Fibroblast of skin of right biceps (primary cell): ENCODE results near the gene BAZ2A.
A peak's percentile ranks its signal among the peaks of the same experiment; 100 is the strongest.
"Not testable (repeated sequence)": the region's sequence is repeated elsewhere in the genome, so short reads cannot be mapped to it uniquely, and the experiment has no call there.

ENCODE experiments used
- DNase-seq: peaks from one replicate; pipeline ENCODE4 v3.0.0-alpha.2; 2013

BAZ2A gene

DNA sequence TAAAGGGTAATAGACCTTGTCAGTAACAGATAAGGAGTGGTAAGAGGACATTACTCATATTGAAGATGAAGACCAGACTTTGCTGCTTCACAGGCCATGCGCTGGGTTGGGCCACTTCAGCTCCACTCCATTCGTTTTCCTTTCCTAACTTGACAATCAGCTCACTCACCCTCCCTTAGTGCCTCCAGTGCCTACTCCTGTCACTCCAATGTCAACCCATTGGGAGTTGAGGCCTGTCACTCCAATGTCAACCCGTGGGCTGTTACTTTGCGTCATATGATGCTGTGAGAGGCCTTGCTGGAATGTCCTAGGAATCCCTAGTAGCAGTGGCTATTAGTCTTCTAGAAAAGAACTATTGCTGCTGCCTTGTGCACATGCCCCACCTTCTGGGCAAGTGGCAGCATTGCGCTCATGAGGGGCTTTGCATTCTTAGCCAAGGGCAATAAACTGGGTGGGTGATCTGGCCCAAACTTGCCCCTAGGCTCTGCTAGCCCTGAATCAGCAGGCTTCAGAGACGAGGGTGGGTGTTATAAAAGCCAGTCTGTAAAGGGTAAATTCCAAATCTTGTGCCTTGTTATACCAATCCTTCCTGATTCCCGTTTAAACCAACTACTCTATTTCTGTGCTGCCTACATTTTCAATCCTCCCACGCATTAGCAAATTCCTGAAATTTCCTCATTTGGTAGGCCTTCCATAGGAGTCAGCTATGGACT is 36.1 kb downstream of the BAZ2A start:
- DNase-seq = peak; percentile 77

DNA sequence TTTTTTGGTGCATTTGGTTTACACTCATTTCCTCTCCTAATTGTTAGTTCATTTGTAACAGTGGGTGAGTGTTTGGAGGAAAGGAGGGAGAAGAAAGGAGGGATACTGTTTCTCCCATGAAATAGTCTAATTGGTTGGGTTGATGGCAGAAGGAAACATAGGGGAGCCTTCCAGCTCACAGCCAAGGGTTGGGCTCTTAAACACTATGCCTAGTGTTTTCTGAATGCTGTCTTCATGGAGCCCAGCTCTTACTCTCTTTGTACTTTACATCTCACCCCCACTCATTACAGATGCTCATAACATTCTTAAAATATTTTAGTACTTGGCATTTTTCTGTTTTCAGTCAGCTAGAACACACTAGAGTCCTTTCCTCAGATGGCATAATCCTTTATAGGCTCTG is 38.2 kb downstream of the BAZ2A start:
- peak; percentile 42 for DNase-seq

DNA sequence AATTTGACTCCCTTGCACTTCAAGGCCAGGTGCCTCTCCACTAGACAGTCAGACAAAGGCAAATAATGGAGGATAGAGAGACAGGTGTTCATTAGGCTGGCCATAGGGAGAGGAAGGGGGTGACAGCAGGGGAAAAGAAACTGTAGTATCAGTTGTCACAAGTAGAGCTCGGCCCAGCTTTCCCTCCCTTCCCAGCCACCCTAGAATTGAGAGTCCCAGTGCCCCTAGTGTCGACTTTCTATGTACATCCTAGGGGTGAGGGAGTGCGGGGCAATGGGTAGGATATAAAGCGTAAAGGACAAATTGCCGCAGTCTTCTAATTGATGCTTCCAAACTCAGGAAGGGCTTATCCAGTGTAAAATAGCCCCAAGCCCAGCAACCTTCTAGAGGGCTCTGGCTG is 39.0 kb downstream of the BAZ2A start:
- DNase-seq = no peak

DNA sequence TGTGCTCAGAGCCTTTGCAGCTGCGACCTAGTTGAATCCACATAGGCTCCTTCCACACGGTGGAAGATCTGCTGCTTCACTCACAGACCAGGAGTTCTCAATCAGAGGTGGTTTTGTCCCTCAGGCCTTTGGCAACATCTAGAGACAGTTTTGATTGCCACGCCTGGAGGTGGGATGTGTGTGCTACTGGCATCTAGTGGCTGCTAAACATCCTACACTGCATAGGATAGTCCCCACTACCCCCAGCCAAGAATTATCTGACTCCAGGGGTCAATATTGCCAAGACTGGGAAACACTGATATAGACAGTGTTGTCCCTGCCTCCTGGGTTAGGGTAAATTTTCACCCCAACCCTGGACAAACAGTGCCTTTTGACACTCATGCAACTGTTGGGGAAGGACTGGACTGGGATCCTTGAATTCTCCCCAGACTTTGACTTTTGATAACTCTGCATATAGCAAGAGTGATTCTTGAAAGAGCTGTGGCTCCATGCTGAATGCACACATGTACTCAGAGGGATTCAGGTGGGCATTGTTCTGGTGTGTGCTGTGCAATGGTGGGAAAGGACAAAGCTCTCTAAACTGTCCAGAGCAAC is 39.8 kb downstream of the BAZ2A start:
- DNase-seq = peak; percentile 23

DNA sequence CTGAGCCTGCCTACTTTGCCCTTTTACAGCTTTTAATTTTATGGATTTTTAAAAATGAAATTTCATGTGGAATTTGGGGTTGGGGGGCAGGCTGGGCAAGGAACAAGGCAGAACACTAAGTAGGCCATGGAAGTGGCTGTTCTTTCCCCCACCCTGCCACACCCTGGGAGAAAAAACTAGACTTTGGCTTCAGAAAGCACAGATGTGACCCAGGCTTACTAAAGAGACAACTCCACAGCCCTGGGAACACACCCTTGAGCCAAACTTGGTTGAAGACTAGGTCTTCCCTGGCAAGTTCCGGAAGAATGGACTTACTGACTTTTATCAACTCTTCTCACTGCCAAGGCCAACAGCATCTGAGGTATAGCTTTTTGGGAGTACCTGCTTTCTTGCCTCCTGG is 40.3 kb downstream of the BAZ2A start:
- DNase-seq = no peak

DNA sequence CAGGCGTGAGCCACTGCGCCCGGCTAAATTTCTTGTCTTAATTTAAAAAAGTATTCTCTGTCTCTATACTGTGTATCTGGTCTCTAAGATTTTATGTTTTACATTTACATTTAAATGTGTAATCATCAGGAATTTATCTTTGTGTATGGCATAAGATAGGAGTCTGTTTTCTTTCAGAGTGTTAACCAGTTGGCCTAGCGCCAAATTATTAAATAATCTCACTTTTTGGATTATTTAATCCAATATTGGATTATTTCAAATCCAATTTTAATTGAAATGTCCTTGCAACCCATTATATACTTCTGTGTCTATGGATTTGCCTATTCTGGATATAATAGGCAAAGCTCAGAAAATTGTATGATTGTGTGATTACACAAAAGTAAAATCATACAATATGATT is 45.0 kb downstream of the BAZ2A start:
- DNase-seq = no peak

DNA sequence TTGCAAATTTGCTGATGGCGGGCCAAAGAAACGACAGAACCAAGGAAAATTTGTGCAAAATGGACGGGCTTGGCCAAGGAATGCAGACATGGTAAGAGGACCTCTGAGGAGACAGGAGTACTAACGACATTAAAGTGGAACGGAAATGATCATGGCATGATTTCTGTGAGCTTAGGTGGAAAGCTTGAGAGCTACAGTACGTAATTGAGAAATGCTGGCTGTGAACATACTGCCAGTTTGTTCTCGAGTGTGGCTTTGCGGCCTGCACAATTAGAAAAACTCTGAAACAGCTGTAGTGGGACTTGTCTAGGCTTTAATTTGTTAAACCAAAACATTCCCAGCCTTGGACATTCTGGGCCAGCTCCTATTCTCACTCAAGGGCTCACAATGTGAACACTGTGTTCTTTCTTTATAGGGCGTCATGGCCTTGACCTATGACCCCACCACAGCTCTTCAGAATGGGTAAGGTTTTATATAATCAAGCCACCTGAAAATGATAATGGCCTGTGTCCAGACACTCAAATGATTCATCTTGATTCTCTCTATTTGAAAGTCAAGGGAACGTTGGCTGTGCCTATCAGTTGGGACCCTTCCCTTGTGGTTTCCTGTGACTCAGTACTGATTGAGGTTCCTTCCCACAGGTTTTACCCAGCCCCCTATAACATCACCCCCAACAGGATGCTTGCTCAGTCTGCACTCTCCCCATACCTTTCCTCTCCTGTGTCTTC is 48.5 kb downstream of the BAZ2A start:
- peak; percentile 64 for DNase-seq

DNA sequence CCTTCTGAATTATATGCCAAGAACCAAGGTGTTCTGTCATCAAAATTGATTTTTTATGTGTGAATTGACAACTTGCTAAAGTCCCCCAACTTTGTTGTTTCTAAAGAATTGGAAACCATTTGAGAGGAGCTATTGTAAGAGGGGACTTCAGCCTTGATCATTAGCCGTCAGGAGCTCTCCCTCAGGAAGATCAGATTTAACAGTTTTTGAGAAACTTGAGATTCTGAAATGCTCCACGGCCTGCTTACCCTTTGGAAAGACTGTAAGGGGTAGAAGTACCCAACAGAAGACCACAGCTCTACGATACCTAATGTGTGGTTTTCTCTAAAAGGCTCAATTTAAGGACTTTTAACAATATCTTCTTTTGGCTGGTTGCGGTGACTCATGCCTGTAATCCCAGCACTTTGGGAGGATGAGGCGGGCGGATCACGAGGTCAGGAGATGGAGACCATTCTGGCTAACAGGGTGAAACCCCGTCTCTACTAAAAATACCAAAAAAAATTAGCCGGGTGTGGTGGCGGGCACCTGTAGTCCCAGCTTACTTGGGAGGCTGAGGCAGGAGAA is 51.1 kb downstream of the BAZ2A start:
- DNase-seq = no peak

DNA sequence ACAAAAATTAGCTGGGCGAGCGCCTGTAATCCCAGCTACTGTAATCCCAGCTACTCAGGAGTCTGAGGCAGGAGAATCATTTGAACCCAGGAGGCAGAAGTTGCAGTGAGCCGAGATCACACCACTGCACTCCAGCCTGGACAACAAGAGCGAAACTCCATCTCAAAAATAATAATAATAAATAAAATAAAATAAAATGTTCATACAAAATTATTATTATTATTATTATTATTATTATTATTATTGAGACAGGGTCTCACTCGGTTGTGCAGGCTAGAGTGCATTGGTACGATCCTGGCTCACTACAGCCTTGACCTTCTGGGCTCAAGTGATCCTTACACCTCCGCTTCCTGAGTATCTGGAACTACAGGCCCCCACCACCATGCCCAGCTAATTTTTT is 52.9 kb downstream of the BAZ2A start:
- not testable (repeated sequence) for DNase-seq

DNA sequence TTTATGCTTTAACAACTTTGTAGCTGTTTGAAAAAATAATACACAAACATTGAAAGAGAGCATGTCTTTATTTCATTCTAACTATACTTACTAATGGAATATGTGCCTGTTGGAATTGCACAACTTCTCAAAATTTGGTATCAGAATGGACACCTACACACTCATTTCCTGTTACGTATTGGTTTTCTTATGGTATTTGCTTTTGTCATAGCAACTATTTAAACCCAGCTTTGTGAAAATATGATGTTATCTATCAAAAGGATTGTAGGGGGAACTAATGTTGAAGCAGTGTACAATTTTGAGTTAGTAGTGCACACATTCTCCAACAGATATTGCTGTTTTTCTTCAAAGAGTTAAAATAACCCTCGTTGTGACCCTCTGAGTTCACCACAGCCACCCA is 55.9 kb downstream of the BAZ2A start:
- DNase-seq = peak; percentile 39

DNA sequence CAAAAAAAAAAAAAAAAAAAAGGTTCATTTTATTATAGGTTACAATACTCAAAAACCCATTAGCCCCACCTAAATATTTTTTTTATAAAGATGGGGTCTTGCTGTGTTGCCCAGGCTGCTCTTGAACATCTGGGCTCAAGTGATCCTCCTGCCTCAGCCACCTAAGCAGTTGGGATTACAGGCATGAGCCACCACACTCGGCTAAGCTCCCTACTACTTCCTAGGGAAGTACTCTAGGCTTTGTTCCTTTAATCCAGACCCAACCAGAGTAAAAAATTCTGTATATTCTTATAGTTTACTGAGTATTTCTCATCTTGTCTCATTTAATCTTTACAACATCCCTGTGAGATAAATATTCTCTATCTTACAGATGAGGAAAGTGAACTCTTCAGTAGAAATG is 57.8 kb downstream of the BAZ2A start:
- no peak for DNase-seq

DNA sequence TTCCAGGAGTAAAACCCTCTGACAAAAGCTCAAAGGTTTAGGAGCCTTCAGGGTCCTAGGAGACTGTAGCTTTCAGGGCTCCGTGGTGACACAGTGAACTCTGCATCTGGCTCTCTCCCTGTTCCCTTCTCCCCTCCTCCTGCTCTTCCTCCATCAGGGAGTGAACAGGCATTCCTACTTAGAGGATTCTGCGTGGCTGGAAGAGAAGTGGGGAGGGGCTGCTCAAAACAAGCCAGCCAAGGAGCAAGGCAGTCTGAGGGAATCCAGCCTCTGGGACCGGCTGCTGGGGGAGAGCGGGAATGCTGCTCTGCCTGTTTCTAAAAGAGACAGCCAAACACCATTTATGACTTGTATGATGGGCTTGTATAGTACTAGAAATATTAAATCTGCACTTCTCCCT is 59.0 kb downstream of the BAZ2A start:
- DNase-seq = peak; percentile 14

DNA sequence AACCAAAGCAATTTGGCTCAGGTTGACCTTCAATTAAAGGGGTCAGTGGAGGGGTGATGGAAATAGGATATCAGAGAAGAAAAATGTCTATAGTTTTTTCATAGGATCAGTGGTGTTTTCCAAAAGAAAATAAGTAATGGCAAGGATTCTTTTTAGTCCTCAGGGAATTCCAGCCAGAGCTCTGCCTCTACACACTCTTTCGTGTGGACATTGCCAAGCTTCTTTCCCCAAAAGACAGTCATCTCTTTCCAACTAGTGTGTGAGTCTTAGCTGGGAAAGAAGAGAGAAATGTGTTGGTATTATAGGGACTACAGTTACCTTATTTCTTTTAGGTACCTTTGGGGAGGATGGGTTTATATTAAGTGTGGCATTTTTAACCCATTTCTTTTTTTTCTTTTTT is 62.0 kb downstream of the BAZ2A start:
- no peak for DNase-seq

DNA sequence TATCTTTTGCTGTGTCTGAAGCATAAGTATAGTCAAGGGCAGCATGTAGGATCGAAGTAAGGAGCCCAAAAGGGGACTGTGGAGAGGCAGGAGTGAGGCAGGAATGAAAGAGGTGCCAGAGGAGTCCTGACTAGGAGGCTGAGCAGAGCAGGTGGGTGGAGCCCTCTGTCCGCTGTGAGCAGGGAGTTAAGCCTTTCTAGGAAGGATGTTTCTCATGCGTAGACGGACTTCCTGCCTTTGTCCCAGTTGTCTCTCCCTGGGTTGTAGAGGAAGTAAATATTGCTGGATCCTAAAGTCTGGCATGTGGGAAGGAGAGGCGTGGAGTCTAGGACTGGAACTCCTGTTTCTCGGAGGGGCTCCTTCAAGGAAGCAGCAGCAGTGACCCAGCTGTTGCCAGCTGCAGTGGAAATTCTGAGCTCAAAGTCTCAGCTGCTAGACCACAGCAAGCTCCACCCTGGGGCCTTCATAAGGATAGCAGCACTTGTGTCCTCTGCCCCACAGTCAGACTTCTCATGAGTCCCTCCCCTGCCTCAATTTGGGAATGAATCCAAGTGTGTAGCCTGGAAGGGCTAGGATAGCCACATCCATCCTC is 64.5 kb downstream of the BAZ2A start:
- peak; percentile 60 for DNase-seq

DNA sequence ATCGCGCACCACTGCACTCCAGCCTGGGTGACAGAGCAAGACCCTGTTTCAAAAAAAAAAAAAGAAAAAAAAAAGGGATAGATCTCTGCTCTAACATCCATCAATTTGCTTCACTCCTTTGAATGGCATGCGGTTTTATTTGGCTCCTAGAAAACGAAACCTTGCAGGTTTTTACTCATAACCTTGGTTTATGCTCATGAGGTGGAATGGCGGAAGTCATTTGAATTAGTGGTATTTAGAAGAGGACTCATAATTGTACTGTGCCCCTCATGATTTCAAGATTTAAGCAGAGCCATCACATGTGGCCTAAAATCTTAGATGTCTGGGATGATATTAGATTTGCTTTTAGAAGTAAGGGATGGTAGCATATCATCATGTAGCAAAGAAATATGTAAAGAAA is 79.1 kb downstream of the BAZ2A start:
- no peak for DNase-seq

DNA sequence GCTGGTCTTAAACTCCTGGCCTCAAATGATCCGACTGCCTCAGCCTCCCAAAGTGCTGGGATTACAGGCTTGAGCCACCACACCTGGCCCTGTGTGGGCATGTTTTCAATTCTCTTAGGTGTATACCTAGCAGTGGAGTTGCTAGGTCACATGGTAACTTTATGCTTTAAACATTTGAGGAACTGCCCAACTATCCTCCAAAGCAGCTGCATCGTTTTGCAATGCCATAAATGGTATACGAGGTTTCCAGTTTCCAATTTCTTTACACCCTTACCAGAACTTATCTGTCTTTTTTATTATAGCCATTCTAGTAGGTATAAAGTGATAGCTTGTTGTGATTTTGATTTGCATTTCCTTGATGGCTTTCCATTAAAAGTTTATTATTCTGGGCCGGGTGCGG is 83.4 kb downstream of the BAZ2A start:
- no peak for DNase-seq
